HG03103 (cell line): ENCODE data around the gene CNTD1.

Experiments
- ATAC-seq: cut with Tn5 transposase; IDR thresholded peaks from one replicate; pipeline ENCODE4 v1.9.1; 2021; ENCODE audit warnings: low read depth; ENCODE audit not compliant: unreplicated experiment

CNTD1 gene

DNA sequence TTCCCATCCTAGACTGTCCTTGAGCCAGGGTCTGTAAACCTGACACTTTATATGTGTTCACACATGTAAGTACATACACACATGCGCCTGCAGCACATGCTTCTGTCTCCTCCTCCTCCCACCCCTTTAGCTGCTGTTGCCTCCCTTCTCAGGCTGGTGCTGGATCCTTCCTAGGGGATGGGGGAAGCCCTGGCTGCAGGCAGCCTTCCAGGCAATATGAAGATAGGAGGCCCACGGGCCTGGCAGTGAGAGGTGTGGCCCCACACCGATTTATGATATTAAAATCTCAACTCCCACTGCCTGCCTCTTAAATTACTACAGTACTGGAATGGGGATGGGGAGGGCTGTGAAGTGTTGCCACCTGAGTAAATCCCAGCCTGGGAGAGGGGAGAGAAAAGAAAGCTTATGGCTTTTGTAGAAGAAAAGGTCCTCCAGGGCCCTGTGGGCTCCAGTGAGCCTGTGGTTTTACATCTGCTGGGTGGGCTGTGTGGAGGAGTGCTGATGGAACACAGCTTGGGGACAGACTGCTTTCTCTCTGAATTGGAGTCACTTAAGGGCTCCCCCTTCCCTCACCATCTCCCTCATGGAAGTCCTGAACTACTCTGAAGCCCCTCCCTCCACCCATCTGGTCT lies 19.2 kb upstream of the CNTD1 start:
- ATAC-seq, result no peak

DNA sequence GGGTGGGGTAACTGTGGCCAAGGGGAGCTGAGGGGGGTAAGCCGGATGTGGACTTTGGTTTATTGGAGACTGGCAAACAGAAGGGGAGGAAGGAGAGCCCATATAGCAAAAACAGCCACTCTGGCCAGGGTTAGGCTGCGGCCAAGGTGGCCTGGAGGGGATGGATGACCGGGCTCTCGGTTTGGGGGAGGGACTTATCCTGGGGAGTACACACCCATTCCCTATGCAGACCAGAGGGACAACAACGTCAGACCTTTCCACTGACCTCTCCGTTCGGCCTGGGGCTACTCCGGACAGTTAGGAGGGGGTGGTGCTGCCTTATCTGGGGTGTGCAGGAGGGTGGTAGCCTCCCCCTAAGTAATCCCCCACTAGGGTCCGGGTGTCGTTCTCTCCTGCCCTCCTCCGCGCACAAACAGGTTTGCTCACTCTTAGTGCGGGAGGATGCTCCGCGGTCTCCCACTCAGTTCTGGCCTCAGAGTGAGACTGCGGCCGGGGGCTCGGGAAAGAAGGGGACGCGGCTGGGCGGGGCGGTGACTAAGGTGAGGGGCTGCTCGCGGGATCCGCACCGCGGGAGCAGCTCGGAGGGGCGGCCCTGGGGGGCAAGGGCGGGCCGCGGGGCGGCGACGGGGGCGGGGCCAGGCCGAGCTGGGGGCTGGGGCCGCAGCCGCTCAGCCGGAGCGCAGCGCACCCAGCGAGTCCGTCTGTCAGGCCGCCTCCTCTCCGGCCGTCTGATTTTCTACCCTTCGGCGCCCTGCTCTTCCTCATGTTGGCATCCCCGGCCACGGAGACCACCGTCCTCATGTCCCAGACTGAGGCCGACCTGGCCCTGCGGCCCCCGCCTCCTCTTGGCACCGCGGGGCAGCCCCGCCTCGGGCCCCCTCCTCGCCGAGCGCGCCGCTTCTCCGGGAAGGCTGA lies 18.5 kb upstream of the CNTD1 start, which contains the start of gene WNK4:
Gene WNK4, plus strand, starts transcription at position 675 of the 915 bp plus-strand sequence. Its CDS starts 89 bp downstream, at position 764.
- no peak for ATAC-seq

DNA sequence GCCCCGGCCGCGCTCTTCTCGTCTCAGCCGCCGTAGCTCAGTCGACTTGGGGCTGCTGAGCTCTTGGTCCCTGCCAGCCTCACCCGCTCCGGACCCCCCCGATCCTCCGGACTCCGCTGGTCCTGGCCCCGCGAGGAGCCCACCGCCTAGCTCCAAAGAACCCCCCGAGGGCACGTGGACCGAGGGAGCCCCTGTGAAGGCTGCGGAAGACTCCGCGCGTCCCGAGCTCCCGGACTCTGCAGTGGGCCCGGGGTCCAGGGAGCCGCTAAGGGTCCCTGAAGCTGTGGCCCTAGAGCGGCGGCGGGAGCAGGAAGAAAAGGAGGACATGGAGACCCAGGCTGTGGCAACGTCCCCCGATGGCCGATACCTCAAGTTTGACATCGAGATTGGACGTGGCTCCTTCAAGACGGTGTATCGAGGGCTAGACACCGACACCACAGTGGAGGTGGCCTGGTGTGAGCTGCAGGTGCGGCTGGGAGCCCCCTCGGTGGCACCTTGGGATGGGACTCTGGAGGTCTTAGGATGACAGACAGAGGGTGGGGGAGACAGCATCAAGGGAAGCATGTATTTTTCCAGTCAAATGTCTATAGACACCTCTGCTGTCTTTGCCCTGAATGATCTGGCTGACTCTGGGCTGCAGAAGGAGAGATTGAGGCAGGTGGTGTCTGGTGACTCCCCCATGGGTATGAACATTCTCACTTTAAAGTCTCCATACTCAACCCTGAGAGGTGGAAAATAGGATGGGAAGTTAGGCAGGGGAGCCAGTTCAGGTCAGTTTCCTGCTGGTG lies 17.6 kb upstream of the CNTD1 start:
- ATAC-seq, result no peak

DNA sequence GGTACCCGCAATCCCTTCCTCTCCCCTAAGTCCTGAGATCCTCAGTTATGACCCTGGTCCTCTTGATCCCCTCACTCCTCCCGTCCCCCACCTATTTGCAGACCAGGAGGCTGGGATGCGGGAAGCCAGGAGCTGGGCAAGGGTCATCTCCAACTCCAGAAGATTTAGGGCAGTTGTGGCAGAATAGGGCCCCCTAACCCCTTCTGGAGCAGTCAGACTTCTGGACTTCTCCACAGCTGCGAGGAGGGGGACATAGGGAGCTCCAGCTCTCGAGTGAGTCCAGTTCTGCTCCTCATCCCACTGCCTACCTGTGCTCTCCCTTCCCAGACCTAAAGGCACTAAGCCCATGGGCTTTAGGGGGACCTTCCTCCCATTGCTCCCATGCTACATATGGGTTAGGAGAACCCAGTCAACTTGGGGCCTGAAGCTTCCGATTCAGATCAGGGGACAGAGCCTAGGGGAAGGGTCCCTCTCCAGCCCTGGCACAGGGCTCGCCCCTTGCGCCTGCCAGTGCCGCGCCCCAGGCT lies 17.0 kb upstream of the CNTD1 start:
- ATAC-seq, result no peak

DNA sequence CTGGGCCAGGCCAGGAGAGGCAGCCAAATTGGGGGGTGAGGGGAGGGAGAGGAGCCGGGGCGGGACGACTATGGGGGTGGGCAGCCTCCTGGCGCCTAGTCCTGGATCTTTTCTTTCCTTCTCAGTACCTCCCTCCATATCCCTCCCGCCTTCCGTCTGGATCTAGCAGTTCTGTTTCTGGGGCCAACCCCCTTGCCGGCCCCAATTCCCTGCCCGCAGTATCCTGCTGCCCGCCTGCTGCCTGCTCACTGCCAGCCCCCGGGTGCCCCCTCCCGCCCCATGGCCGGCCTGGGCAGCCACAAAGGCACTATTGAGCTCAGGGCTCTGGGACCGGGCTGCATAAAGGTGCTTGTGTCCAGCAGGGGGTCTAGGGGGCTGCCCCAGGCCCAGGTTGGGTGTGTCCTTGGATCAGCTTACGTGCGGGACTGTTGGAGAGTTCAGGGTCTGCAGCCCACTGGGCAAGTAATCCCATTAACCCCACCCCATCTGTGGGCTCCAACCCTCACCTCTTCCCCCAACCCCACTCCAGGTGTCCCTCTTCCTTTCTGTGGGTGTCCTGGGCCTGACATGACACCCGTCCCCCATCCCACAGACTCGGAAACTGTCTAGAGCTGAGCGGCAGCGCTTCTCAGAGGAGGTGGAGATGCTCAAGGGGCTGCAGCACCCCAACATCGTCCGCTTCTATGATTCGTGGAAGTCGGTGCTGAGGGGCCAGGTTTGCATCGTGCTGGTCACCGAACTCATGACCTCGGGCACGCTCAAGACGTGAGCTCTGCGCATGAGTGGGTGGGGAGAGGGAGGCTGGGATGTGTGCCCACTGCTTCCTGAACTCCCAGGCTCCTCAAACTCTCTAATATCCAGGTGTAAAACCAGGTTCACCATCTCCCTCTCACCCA lies 16.2 kb upstream of the CNTD1 start:
- ATAC-seq, result no peak

DNA sequence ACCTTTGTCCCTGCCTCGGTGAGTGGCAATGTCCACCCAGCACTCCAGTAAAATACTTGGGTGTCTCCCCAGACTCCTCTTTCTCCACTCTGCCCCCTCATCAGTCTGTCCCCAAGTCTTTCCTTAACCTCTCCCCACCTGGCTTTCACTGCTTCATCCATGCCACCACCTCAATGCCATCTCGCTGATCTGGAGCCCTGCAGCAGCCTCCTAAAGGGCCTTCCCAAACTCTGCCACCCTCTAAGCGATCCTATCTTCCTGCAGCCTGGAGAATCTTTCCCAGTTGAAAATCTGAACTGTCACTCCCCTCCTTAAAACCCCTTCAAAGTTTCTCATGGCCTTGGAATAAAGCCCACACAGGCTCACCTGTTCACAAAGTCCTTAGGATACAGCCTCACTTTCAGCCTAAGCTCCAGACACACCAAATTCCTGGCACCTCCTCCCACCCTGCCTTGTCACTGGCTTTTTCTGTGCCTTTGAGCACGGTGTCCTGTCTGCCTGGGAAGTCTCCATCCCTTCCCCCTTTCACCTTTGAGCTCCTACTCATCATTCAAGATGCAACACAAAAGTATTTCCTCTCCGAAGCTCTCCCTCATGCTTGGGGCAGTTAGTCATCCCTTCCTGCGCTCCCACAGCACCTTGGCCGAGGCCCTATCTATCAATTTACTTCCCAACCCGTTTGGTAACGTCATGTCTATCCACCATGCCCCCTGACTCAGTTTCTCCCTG lies 15.4 kb upstream of the CNTD1 start:
- no peak for ATAC-seq

DNA sequence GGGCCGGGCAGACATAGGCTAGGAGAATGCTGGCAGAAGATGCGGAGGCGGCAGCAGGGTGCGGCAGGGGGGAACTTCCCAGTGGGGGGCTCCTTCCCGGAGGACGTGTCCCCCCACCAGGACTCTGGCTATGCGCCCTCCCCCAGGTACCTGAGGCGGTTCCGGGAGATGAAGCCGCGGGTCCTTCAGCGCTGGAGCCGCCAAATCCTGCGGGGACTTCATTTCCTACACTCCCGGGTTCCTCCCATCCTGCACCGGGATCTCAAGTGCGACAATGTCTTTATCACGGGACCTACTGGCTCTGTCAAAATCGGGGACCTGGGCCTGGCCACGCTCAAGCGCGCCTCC lies 14.9 kb upstream of the CNTD1 start:
- no peak for ATAC-seq

DNA sequence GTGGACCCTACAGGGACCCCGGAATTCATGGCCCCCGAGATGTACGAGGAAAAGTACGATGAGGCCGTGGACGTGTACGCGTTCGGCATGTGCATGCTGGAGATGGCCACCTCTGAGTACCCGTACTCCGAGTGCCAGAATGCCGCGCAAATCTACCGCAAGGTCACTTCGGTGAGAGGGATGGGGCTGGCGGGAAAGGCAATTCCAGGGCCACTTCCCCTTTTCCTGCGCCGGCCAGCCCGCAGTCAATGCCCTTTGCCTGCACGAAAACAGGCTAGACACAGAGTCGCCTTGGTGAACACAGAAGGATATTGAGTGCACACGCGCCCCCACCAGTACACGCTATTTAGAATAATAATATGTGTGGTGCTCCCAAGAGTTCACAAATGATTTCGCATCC lies 14.3 kb upstream of the CNTD1 start:
- ATAC-seq, result no peak

DNA sequence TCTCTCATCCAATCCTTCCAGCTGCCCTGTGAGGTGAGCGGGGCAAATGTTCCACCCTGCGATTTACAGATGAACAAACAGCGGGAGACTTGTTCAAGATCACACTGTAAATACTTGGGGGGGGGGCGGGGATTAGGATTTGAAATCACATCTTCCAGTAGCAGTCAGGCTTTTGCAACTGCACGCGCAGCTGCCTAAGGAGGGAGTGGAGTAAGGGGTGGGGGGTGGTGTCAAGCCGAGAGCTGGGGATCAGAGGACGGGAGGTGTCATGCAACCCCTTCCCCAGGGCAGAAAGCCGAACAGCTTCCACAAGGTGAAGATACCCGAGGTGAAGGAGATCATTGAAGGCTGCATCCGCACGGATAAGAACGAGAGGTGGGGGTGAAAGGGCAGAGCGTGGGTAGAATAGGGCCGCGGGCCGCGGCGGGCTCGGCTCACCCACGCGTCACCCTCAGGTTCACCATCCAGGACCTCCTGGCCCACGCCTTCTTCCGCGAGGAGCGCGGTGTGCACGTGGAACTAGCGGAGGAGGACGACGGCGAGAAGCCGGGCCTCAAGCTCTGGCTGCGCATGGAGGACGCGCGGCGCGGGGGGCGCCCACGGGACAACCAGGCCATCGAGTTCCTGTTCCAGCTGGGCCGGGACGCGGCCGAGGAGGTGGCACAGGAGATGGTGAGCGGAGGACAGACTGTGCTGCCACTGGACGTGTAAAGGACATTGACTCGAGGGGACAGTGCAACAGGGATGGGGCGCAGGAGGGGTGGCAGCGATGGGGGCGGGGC lies 13.7 kb upstream of the CNTD1 start:
- ATAC-seq, result no peak

DNA sequence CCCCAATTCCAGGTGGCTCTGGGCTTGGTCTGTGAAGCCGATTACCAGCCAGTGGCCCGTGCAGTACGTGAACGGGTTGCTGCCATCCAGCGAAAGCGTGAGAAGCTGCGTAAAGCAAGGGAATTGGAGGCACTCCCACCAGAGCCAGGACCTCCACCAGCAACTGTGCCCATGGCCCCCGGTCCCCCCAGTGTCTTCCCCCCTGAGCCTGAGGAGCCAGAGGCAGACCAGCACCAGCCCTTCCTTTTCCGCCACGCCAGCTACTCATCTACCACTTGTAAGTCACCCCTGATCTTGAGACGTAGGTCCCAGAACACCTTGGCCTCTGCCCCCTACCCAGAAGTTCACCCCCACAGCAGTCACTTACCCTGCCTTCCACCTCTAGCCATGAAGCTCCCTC lies 11.4 kb upstream of the CNTD1 start:
- no peak for ATAC-seq

DNA sequence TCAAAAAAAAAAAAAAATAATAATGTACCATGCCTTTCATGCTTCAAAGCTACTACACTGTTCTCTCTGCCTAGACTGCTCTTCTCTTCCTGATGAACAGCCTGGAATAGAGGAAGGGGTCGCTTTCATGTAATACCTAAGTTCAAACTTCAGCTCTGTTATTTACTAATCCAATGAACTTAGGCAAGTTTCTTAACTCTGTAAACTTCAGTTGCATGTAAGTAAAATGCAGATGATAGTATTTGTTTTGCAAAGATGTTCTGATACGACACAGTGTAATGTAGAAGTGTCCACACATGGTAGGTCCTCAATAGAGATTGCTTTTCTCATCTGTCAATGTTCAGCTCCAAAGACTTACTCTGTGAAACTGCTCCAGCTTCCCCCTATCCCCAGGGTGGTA lies 6.7 kb upstream of the CNTD1 start:
- no peak for ATAC-seq

DNA sequence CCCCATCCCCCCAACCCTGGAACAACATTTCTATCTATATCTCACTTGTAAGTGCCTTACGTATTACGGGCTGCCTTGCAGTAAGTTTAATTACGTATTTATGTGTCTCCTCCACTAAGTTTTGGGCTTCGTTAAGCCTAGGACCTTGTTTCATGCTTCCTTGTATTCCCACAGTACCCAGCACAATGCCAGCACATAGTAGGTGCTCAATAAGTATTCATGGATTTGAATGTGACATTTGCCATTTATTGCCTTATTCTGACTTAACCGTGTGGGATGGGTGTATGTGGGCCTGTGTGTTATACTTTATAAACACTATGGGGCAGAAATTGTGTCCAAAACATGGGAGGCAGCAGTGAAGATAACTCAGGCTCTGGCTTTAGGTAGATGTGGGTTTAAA lies 6.1 kb upstream of the CNTD1 start:
- no peak for ATAC-seq

DNA sequence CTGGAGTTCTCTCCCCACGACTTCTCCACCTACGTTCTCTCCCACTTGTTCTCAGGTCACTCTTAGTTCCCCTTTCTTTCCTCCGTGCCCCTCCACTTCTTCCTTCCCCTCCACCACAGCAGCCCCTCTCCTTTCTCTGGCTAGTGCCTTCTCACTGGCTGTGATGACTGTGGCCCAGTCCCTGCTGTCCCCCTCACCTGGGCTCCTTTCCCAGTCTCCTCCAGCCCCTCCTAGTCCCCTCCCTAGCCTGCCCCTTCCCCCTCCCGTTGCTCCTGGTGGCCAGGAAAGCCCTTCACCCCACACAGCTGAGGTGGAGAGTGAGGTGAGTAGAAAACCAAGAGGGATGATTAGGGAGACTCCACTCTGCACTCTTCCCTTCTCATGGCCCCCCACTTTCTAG lies 3.6 kb upstream of the CNTD1 start:
- no peak for ATAC-seq

DNA sequence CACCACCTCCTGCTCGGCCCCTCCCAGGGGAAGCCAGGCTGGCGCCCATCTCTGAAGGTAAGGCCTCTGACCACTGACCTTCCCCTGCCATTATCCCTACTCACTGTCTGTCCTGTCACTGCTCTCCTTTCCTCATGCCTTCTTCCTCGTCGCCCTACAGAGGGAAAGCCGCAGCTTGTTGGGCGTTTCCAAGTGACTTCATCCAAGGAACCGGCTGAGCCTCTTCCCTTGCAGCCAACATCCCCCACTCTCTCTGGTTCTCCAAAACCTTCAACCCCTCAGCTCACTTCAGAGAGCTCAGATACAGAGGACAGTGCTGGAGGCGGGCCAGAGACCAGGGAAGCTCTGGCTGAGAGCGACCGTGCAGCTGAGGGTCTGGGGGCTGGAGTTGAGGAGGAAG lies 3.2 kb upstream of the CNTD1 start:
- no peak for ATAC-seq

DNA sequence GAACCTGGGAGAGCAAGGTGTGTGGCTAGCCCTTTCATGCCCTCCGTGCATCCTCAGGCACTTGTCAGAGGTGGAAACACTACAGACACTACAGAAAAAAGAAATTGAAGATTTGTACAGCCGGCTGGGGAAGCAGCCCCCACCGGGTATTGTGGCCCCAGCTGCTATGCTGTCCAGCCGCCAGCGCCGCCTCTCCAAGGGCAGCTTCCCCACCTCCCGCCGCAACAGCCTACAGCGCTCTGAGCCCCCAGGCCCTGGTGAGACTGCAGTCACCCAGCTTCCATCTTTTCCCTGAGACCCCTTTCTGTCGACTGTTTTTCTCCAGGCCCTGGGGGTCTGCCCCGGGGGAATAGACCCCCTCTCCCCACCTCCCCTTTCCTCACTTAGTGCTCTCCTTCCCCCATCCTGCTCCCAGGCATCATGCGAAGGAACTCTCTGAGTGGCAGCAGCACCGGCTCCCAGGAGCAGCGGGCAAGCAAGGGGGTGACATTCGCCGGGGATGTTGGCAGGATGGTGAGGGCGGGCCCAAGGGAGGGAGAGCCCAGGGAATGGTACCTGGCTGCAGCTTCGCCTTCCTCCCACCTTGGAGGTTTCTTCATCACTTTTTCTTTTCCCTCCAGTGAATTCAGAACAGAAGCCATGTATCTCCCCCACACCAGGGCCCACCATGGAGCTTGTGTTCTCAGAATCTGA lies 2.4 kb upstream of the CNTD1 start:
- no peak for ATAC-seq

DNA sequence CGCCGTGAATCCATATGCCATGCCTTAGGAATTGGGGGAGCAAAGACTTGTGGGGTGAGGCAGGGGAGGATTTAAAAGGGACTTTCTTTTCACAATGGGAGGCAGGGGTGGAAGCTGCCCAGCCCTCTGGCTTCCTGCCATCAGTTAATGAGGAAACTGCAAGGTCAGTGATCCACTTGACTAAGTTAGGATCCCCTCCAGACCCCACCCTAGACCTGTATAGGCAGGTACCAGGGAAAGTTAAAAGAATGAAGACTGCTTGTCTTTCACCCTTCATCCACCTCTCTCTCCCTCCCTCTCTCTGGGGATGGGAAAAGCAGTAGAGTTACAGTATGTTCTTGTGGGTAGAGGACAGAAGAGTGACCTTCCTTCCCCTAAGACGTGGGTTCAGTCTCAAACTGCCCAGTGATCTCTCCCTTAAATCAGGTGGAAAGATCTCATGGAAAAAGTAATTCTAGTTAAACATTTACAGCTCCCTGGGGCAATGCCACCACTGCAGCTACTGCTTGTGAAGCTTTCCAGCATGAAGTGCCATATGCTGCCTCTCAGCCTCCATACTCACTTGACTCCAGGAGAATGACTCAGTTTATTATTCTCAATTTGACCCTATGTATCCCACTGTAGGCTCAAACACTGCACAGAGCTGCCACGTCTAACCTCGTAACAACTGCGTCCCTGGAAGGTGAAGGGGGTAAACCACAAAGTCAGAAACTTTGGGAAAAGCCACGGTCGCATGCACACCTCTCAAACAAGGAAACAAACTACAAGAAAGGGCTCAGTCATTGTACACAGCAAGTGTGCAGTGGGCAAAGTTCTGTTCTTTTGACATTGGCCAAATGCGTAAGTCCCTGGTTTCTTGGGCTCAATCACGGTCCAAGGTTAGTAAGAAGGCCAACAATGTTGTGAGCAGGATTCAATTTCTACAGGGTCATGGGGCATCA lies 1.3 kb upstream of the CNTD1 start:
- no peak for ATAC-seq

DNA sequence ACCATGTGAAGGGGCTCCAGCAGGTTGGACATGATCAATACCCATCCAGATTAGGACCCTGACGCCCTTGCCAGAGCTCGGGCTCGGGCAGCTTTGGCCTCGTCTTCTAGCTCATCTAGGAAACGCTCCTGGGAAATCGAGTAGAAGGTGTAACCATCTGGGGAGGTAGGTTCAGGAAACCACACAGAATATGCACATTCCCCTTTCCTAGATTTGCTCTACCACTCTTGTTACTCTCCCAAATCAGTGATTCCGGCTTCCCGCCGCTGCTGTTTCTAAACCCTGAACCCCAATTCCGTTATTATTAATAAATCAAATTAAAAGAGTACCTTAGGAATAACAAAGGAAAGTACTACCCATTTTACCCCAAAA lies 664 bp upstream of the CNTD1 start:
- ATAC-seq, result no peak
